ENCODE measurements around the gene SLC9A1.

DNA sequence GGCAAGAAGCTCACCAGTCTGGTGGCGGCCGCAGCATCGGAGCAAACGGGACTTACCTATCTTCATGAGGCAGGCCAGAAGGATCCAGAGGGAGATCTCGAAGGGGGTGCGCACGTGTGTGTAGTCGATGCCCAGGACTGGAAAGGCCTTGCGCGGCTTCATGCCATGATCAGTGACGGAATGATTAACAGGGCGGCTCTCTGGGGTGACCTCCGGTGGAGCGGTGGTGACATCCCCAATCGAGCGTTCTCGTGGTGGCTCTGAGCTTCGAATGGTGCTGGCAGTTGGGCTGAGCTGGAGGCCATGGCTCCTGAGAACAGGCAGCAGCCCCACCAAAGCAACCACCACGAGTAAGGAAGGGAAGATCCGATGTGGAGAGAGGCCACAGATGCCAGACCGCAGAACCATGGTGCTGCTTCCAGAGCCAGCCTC lies 982 bp downstream of the SLC9A1 start:
- TF ChIP-seq ZNF621 (tag by site-specific recombination; IDR thresholded peaks at IDR 0.05) (no peak), ZNF133 (tag by site-specific recombination; IDR thresholded peaks at IDR 0.05) (no peak), ZNF146 (tag by site-specific recombination; IDR thresholded peaks at IDR 0.05) (no peak)
- TF ChIP-seq, protein P1, sequence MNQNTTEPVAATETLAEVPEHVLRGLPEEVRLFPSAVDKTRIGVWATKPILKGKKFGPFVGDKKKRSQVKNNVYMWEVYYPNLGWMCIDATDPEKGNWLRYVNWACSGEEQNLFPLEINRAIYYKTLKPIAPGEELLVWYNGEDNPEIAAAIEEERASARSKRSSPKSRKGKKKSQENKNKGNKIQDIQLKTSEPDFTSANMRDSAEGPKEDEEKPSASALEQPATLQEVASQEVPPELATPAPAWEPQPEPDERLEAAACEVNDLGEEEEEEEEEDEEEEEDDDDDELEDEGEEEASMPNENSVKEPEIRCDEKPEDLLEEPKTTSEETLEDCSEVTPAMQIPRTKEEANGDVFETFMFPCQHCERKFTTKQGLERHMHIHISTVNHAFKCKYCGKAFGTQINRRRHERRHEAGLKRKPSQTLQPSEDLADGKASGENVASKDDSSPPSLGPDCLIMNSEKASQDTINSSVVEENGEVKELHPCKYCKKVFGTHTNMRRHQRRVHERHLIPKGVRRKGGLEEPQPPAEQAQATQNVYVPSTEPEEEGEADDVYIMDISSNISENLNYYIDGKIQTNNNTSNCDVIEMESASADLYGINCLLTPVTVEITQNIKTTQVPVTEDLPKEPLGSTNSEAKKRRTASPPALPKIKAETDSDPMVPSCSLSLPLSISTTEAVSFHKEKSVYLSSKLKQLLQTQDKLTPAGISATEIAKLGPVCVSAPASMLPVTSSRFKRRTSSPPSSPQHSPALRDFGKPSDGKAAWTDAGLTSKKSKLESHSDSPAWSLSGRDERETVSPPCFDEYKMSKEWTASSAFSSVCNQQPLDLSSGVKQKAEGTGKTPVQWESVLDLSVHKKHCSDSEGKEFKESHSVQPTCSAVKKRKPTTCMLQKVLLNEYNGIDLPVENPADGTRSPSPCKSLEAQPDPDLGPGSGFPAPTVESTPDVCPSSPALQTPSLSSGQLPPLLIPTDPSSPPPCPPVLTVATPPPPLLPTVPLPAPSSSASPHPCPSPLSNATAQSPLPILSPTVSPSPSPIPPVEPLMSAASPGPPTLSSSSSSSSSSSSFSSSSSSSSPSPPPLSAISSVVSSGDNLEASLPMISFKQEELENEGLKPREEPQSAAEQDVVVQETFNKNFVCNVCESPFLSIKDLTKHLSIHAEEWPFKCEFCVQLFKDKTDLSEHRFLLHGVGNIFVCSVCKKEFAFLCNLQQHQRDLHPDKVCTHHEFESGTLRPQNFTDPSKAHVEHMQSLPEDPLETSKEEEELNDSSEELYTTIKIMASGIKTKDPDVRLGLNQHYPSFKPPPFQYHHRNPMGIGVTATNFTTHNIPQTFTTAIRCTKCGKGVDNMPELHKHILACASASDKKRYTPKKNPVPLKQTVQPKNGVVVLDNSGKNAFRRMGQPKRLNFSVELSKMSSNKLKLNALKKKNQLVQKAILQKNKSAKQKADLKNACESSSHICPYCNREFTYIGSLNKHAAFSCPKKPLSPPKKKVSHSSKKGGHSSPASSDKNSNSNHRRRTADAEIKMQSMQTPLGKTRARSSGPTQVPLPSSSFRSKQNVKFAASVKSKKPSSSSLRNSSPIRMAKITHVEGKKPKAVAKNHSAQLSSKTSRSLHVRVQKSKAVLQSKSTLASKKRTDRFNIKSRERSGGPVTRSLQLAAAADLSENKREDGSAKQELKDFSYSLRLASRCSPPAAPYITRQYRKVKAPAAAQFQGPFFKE (tag by site-specific recombination; IDR thresholded peaks at IDR 0.05; ENCODE audit: borderline replicate concordance), result no peak
- TF ChIP-seq, protein P2, sequence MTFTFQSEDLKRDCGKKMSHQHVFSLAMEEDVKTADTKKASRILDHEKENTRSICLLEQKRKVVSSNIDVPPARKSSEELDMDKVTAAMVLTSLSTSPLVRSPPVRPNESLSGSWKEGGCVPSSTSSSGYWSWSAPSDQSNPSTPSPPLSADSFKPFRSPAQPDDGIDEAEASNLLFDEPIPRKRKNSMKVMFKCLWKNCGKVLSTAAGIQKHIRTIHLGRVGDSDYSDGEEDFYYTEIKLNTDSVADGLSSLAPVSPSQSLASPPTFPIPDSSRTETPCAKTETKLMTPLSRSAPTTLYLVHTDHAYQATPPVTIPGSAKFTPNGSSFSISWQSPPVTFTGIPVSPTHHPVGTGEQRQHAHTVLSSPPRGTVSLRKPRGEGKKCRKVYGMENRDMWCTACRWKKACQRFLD (tag by site-specific recombination; IDR thresholded peaks at IDR 0.05), result no peak

All from HEK293 (cell line).